ENCODE results near the gene OR10A3.

OR10A3 gene

DNA sequence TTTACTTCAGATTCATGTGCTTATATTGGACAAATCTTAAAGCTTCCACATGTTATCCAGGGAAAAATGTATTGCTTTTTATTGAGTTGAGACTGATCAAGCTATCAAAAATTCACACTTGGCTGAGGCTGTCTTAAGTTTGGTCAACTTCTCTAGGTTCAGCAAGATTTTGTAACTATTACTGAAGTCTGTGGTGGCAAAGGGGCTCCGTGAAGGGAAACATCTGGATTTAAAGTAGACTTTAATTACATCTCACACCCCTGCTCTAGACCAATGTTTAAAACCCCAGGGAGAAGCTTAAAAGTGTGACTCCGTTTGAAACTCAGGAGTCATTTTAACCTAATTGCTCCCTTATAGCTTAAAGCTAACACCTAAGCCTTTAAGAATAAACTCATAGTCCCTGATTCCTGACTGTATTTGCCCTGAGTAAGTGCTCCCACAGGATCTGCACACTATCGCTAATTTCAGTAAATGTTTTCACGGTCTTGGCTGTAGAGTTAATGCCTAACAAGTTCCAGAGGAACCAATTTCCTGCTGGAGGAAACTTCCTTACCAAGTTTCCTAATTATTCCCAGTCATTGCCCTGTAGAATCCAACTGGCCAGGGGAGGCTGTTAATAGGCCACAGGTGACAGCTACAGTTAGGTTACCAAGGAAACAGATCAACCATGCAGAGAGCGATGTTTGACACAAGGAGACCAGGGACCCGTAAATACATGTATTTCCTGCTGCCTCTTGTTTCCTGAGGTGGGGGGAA lies 50.9 kb downstream of the OR10A3 start:
- H3K4me2 ChIP-seq (ENCODE audit: insufficient read depth, low read length): no peak overlapping the region
- no peaks in the 10 kb centered on the region for H4K20me1 ChIP-seq (ENCODE audit: insufficient read depth, low read length)
- H3K27ac ChIP-seq (ENCODE audit: low read length): no peak overlapping the region
- 0 out of 2 replicates have a peak, but pooled peaks cover 5% of the 10 kb centered on the region for H3K4me1 ChIP-seq (ENCODE audit: insufficient read depth, low read length)
- ATAC-seq (ENCODE audit: insufficient read depth, low read depth) (no peak), DNase-seq (no peak)
- no peaks in the 10 kb centered on the region for H3K9me3 ChIP-seq (ENCODE audit: insufficient read depth, low read length, severe bottlenecking)
- H3K9ac ChIP-seq (ENCODE audit: low read depth, low read length): no peak overlapping the region
- no peaks in the 10 kb centered on the region for H3K79me2 ChIP-seq (ENCODE audit: insufficient read depth, low read length)
- no peak overlapping the region for H2AFZ ChIP-seq (ENCODE audit: low read depth, low read length)
- no peak overlapping the region for H3K4me3 ChIP-seq (ENCODE audit: low read depth in 1 of 2, low read length in 2 of 2)
- no peaks in the 10 kb centered on the region for H3K36me3 ChIP-seq (ENCODE audit: insufficient read depth, low read length)
- peaks cover 10% of the 10 kb centered on the region for H3K27me3 ChIP-seq (ENCODE audit: insufficient read depth, low read length, poor library complexity)
- TF ChIP-seq EZH2 (IDR thresholded peaks at IDR 0.05; ENCODE audit: borderline replicate concordance, low read depth, low read length, severe bottlenecking): peak; percentile 40
- TF ChIP-seq, protein P1, sequence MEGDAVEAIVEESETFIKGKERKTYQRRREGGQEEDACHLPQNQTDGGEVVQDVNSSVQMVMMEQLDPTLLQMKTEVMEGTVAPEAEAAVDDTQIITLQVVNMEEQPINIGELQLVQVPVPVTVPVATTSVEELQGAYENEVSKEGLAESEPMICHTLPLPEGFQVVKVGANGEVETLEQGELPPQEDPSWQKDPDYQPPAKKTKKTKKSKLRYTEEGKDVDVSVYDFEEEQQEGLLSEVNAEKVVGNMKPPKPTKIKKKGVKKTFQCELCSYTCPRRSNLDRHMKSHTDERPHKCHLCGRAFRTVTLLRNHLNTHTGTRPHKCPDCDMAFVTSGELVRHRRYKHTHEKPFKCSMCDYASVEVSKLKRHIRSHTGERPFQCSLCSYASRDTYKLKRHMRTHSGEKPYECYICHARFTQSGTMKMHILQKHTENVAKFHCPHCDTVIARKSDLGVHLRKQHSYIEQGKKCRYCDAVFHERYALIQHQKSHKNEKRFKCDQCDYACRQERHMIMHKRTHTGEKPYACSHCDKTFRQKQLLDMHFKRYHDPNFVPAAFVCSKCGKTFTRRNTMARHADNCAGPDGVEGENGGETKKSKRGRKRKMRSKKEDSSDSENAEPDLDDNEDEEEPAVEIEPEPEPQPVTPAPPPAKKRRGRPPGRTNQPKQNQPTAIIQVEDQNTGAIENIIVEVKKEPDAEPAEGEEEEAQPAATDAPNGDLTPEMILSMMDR (IDR thresholded peaks at IDR 0.05; ENCODE audit: borderline replicate concordance, extremely low read depth, low read length, poor library complexity, severe bottlenecking): no peak

DNA sequence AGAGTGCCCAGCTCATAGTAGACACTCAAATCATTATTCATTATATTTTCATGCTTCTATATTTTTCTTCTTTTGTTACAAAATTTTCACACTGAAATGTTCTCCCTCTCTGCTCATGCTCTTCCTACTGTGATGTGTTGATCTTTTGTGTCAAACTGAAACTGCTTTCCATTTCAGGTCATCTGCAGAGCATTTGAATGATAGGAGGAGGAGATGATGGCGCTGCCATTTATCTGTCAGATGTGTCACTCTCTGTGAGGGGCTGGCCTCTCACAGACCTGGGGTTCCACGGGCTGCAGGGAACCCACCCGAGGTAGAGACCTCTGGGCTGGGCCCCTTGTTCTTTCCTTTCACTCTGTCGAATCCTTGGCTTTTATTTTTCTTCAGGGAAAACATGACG lies 51.5 kb downstream of the OR10A3 start:
- TF ChIP-seq, protein P1 (IDR thresholded peaks at IDR 0.05; ENCODE audit: borderline replicate concordance, extremely low read depth, low read length, poor library complexity, severe bottlenecking): no peak
- no peak for TF ChIP-seq EZH2 (IDR thresholded peaks at IDR 0.05; ENCODE audit: borderline replicate concordance, low read depth, low read length, severe bottlenecking)
- no peaks in the 10 kb centered on the region for H3K79me2 ChIP-seq (ENCODE audit: insufficient read depth, low read length)
- H3K36me3 ChIP-seq (ENCODE audit: insufficient read depth, low read length): no peaks in the 10 kb centered on the region
- ATAC-seq (ENCODE audit: insufficient read depth, low read depth) (no peak), DNase-seq (no peak)
- no peak overlapping the region for H3K9ac ChIP-seq (ENCODE audit: low read depth, low read length)
- no peak overlapping the region for H2AFZ ChIP-seq (ENCODE audit: low read depth, low read length)
- peaks cover 10% of the 10 kb centered on the region for H3K27me3 ChIP-seq (ENCODE audit: insufficient read depth, low read length, poor library complexity)
- H3K27ac ChIP-seq (ENCODE audit: low read length): no peak overlapping the region
- H3K9me3 ChIP-seq (ENCODE audit: insufficient read depth, low read length, severe bottlenecking): no peaks in the 10 kb centered on the region
- no peak overlapping the region for H3K4me3 ChIP-seq (ENCODE audit: low read depth in 1 of 2, low read length in 2 of 2)
- H3K4me1 ChIP-seq (ENCODE audit: insufficient read depth, low read length): 0 out of 2 replicates have a peak, but pooled peaks cover 5% of the 10 kb centered on the region
- H4K20me1 ChIP-seq (ENCODE audit: insufficient read depth, low read length): no peaks in the 10 kb centered on the region
- no peak overlapping the region for H3K4me2 ChIP-seq (ENCODE audit: insufficient read depth, low read length)
